GM19193 (cell line): ENCODE measurements around the gene OR2AT4.

Source experiments
- POLR2A ChIP-seq: IDR thresholded peaks from 4 replicates; pipeline ENCODE4 v1.6.1; 2011; ENCODE audit not compliant: insufficient read depth, insufficient read length; ENCODE audit errors: extremely low read depth

OR2AT4 gene

DNA sequence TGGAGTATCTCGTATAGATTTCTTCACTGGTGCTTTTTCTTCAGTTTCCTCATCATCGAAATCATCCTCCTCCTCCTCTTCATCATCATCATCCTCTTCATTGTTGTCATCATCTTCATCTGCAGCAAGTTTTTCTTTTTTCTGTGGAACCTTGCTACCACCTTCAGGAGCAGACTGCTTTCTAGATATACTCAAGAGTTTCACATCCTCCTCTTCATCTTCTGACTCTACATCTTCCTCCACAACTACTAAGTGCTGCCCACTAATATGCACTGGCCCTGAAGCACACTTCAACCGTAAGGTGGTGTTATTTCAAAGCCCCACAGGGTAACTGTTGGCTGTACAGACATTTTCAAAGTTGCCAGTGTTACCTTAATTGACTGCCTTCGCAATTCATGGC is 17.1 kb downstream of the OR2AT4 start:
- TF ChIP-seq POLR2A, result no peak

DNA sequence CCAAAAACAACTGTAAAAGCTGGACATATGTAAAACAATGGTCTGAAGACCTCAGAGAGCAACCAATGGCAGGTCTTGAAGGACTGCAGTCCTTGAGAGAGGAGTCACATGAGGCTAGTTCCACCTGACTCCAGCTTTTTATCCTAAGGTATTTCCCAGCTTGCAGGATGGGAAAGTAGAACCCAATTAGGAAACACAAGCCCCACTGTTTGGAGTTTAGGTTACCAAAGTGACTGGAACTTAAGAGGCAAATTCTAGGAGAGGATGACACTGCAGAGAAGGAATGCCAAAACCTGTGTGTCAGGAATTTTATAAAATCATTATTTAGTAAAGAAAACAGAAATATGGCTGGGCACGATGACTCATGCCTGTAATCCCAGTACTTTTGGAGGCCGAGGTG is 18.4 kb downstream of the OR2AT4 start:
- TF ChIP-seq POLR2A, result no peak

DNA sequence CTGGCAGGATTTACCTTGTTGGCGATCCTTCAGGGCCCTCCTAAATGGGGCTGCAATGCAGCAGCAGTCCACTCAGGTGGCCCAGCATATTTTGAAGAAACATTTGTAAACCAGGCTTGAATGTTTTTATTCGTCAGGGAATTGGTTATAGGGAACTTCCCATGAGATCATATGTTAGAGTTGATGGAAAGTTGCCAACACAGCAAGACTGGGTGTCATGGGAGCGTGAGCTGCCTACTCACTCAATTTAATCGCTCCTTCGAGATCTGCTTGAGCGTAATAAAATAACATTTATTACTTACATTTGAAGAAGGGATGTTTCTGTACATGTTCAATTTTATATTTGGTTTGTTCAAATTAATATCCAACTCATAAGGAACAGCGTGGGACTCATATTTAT is 19.4 kb downstream of the OR2AT4 start:
- TF ChIP-seq POLR2A, result no peak

DNA sequence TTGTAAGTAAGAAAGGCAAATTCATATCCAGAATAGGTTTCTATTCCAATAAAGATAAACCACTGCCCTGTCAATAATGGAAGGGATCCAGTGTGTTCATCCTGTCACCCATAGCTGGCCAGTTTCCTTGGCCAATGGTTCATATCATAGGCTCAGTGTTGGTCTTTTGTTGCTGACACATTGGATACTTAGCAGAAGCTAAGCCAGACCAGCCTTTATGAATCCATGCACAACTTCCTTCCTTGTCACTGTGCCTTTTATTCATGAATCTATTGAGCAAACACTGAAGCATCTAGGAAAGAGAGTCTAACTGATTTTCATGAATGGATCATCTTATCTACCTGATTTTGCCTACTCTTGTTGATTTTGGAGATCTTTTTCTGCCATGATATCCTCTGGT is 20.0 kb downstream of the OR2AT4 start:
- no peak for TF ChIP-seq POLR2A

DNA sequence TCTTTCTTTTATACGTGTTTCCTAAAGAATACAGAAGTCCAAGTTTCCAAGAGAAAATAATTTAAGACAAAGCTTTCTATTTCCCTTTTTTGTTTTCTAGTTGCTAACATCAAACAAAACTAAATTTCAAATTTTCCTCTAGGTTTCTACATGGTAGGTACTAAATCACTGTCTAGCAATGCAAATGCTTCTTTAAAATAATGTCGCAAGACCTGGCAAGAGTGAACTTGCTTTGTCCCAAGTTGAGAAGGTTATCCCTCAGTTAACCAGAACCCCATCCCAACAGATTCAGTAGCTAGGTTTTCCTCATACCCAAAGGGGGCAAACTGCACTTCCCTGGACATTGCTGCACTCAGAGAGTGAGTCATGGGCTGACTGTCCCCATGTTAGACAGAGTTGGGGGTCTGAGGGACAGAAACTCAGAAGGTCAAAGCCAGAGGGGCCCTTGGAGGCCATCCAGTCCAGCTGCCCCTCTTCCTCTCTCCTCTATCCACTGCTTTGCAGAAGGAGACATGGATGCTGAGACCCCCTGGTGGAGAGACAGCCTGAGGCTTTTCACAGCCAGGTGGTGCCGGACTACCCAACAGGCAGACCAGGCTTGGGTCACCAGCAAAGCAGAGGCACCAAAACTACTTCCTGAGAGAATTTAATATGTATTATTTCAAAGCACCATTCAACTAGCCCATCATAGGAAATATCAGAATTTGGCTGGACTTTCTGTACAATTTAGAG is 23.1 kb downstream of the OR2AT4 start:
- TF ChIP-seq POLR2A, result no peak

DNA sequence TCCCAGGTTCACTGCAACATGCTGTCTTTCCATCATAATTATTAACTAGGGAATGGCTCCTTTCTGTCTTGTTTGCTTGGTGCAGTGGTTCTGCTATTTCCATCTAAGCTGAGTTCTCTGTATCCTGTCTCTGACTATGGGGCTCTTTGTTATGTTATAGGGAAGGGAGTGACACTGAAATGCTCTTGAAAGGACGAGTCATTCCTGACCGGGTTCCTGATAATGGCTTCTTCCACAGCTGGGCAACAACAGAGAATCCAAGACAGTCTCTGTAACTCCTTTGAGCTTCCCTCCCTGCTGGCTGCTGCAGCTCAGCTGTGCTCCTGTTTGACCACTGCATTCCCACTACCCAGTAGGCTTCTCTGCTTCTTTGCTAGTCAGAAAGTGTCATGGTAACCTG is 24.1 kb downstream of the OR2AT4 start:
- no peak for TF ChIP-seq POLR2A

DNA sequence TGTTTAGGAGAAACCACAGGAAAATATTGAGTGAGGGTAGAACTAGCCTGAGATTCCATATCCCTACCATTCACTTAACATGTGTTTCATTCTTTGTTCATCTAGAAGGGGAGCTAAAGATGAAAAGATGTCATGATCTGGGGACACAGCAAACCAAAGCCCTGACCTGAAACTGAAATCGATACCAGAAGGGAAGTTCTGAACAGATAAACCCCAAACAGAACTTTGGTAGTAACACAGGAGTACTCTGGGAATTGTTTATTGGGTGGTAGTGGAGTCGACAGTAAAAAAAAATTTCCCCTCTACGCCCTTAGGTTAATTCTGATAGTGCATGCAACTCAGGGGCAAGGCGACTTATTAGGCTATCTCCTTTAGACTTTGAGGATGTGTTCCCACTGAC is 27.2 kb downstream of the OR2AT4 start:
- no peak for TF ChIP-seq POLR2A

DNA sequence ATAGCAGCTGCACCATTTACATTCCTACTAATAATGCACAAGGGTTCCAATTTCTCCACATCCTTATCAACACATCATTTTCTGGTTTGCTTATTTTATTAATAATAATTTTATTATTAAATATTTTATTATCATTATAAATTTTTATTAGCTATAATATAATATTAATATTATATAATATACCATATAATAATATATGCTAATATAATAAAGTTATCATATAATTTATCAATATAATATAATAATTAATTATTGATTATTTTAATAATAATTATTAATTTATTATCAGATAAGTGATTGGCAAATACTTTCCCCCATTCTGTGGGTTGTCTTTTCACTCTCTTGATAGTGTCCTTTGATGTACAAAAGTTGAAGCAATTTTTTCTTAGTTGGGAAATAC is 27.7 kb downstream of the OR2AT4 start:
- no peak for TF ChIP-seq POLR2A

DNA sequence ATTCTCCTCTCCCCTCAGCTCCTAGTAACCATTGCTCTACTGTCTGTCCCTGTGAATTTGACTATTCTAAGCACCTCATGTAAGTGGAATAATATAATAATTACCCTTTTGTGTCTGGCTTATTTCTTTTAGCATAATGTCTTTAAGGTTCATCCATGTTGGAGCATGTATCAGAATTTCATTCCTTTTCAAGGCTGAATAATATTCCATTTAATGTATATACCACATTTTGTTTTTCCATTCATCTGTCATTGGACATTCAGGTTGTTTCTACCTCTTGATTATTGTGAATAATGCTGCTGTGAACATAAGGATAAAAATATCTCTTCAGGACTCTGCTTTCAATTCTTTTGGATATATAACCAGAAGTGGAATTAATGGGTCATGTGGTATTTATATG is 28.1 kb downstream of the OR2AT4 start:
- TF ChIP-seq POLR2A, result no peak

DNA sequence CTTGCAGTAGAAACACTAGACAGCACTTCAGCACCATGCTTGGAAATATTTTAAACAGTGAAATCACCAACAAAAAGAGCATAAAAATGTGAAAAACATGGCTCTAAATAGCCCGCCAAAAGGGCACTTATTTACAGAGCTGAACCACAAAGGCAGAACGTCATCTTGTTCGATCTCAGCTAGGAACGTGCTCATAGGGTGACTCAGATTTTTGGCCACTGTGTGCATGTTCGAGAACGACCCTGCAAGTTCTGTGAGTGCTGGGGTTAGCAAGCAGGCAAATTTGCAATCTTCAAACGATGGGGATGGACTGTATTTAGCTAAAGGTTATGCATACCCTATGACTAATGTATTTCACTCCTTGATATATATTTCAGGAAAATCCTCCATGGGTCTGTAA is 30.6 kb downstream of the OR2AT4 start:
- no peak for TF ChIP-seq POLR2A

DNA sequence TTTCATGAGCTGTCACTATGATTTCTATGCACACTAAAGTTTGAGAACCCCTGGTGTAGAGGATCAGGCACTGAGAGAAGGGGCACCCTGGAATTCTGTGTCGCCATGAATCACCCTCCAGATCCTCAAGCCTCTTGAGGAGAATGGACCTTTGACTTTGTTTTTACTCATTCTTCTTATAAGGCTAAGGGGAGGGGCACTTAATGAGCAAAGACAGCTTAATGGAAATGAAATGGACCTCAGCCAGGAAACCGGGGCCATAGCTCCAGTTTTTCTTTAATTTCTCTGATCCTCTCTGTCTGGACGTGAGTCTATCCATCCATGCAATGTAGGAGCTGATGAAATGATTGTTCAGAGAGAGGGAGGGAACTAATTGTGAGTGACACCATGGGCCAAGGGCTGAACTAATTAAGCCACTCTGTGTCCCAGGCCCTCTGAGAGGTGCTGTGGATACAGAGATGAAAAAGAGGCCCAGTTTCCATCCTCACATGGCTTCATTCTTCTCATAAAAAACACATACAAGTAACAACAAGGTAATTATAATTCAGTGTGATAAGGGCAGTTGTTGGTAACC is 32.8 kb downstream of the OR2AT4 start:
- TF ChIP-seq POLR2A, result no peak

DNA sequence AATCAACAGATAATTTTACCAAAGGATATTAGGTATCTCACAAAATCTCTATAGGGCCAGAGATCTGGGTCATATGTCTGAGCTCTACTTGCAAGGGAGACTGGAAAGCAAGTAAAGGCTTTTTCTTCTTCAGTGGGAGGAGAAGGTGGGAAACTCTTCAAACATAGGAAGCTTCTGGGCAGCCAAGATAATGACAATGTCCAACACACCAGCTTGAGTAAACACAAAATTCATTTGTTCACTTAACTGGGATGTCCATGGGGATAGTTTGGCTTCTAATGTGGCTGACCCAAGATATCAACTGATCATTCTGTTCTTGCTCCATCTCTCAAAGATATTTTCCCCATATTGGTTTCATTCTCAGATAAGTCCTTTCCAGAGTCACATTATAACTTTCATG is 37.4 kb downstream of the OR2AT4 start:
- no peak for TF ChIP-seq POLR2A

DNA sequence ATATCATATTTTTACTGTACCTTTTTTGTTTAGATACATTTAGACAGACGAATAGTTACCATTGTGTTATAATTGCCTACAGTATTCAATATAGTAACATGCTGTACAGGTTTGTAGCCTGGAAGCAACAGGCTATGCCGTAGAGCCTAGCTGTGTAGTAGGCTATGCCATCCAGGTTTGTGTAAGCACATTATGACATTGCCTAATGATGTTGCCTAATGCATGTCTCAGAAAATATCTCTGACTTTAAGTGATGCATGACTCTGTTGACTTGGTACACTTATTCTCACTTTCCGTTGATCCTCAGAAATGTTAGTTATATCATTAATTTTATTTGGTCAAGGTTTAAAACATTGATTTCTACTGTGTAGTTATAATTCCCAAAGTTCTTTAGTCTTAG is 39.9 kb downstream of the OR2AT4 start:
- TF ChIP-seq POLR2A, result no peak

DNA sequence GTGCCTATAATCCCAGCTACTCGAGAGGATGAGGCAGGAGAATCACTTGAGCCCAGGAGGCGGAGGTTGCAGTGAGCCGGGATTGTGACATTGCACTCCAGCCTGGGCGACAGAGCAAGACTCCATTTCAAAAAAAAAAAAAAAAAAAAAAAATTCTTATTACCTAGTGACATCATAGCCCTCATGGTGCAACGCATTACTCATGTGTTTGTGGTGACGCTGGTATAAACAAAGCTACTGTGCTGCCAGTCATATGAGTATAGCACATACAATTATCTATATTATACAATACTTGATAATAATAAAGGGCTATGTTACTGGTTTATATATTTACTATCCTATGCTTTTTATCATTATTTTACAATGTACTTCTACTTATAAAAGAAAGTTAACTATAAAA is 41.2 kb downstream of the OR2AT4 start:
- TF ChIP-seq POLR2A, result no peak

DNA sequence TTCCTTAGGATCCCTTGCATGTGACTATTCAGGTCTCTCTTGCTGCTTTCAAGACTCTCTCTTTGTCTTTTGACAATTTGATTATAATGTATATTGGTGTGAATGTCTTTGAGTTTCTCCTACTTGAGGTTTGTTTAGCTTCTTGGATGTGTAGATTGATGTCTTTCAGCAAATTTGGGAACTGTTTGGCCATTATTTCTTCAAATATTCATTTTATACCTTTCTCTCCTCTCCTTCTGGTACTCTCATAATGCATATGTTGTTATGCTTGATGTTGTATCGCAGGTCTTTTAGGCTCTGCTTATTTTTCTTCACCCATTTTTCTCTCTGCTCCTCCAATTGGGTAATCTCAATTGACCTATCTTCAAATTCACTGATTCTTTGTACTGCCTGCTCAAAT is 44.2 kb downstream of the OR2AT4 start:
- no peak for TF ChIP-seq POLR2A

DNA sequence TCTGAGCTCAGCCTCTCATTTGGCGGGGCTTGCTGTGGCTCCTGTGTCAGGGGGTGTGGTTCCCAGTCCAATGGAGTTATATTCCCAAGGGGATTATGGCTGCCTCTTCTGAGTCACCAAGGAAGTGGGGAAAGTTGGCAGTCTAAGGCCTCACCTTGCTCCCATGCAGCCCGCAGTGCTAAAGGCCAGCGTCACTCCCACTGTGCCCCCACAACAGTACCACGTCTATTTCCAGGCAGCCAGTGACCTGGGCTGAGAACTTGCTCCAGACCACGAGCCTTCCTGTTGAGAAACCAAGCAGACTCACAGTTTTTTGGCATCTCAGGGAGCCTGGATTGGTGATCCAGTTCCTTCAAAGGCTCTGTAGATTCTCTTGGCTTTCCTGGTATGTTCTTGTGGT is 45.6 kb downstream of the OR2AT4 start:
- TF ChIP-seq POLR2A, result no peak

DNA sequence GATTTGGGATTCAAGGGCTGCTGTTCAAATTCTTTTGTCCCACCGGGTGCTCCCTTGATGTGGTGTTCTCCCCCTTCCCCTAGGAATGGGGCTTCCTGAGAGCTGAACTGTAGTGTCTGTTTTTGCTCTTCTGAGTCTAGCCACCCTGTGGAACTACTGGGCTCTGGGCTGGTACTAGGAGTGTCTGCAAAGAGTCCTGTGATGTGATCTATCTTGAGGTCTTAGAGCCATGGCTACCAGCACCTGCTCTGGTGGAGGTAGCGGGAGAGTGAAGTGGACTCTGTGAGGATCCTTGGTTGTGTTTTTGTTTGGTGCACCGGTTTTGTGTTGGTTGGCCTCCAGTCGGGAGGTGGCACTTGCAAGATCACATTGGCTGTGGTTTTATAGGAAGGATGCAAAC is 46.2 kb downstream of the OR2AT4 start:
- no peak for TF ChIP-seq POLR2A
